Stimulated activated CD4-positive, alpha-beta T cell treated with anti-CD3 and anti-CD28 coated beads, Interleukin-12 subunit alpha, Interleukin-12 subunit beta, amount 100 ng/mL, for 4 hours (primary cell): ENCODE results near the gene CXCR5.
A peak's percentile ranks its signal among the peaks of the same experiment; 100 is the strongest.

ENCODE experiments used
- DNase-seq: peaks from one replicate; pipeline ENCODE4 v3.0.0-alpha.2; 2020

The CXCR5 gene

GRCh38 chr11:118877487-118878162 lies 6.1 kb upstream of the CXCR5 start:
- DNase-seq, result no peak

- DNase-seq, result no peak
Observed at GRCh38 chr11:118878163-118878563, 5.5 kb upstream of the CXCR5 start.

DNA sequence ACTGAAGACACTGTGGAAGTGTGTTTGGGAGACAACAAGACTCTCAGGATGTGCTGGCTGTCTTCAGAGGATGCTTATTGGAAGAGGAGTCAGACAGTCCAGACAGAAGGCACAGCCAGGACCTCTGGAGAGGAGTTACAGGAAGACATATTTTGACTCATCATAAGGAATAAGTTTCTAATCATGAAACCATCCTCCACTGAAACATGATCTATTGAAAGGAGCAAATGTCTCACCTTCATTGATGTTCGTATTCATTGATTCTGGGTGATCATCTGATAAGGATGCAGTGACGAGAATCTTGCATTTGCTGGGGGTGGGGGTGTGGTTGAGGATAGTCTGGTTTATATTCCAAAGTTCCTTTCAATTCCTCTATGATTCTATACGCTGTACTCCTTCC lies 2.5 kb upstream of the CXCR5 start:
- no peak for DNase-seq

GRCh38 chr11:118882491-118882890 lies 1.2 kb upstream of the CXCR5 start:
- no peak for DNase-seq

GRCh38 chr11:118883004-118883367 lies 706 bp upstream of the CXCR5 start:
- no peak for DNase-seq

- no peak for DNase-seq
Observed at GRCh38 chr11:118884875-118885274, 1.2 kb downstream of the CXCR5 start.

DNA sequence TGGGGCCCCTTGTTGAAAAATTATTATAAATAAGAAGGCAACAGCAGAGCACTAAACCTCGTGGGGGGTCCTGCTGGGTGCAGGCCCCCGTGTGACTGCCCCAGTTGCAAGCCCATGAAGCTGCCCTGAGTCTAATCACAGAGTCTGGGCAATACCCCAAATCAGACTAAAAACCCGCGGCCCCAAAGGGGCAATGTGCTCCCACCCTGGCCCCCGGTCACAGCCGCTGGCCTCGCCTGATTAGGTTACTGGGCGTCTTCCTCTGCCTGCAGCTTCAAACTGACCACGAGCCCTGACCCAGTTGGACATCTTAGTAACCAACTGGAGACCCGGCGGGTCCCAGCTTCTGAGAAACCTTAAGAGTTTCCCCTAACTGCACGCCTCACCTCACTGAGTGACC lies 1.6 kb downstream of the CXCR5 start:
- no peak for DNase-seq

DNA sequence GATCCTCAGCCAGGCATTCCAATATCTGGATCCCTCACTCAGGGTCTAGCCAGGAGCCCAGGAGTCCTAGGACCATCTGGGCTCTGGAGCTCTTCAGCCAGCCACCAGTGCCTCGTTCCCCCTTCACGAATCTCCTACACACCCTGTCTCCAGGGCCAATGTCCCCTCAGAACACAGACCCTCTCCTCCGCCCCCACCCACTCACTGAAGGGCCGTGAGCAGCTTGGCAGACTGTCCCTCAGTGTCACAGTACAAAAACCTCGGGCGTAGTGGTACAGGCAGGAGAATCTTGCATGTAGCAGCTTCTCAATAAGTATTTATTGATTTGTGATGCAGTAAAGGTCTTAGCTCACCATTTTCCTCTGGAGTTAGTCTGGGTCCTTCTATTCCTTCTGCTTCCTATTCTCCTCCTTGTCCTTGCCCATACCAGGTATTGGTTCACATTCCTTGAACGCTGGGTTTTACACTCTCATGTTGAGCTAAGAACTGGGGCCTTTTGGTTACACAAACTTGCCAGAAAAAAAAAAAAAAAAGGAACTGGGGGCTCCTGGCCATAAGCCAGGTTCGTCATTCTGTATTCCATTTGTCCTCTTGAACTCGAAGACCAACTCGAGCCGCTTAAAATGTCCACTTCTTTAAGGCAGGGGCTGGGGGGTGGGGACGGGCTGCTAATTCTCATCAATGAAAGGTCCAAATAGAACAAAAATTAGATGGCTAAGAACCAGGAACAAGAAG lies 2.3 kb downstream of the CXCR5 start:
- no peak for DNase-seq

- no peak for DNase-seq
Observed at GRCh38 chr11:118886681-118887111, 3.0 kb downstream of the CXCR5 start.

DNA sequence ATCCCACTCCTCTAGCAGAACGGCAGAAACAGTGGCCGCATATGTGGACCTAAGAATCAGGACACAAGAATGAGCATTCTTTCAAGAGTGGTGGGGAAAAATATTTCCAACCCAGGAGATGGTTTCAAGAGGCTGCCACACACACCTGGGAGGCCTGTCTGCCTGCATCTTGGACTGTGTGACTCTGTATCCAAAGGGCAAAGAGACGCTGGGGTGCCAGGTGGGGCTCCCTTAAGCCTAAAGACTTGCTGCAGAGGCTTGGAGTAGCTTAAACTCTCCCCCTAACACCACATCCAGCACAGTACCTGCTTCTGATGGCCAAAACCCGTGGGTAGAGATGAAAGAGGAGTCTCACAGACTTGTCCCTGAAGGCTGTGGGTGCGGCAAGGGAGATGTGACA lies 3.5 kb downstream of the CXCR5 start:
- no peak for DNase-seq

- no peak for DNase-seq
Observed at GRCh38 chr11:118888398-118888797, 4.7 kb downstream of the CXCR5 start.

GRCh38 chr11:118889797-118890196 lies 6.1 kb downstream of the CXCR5 start:
- DNase-seq, result no peak

- DNase-seq, result no peak
Observed at GRCh38 chr11:118892514-118892913, 8.8 kb downstream of the CXCR5 start.

DNA sequence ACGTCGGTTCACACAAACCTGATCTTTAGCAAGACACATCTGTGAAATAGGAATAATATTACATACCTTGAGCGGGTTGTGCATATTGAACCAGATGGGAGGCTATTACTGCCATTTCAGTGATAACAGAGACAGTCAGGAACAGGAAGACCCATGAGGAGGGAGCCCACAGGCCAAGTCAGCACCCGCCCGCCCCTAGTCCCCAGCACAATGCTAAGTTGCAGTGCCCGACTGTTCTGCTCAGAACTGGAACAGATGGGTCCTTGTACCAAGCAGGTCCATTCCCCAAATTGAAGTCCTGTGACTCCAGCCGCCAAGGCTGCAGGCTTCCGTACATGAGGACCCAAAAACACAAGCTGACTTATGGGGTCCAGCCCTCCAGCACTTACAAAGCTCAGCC lies 9.3 kb downstream of the CXCR5 start:
- DNase-seq, result no peak

DNA sequence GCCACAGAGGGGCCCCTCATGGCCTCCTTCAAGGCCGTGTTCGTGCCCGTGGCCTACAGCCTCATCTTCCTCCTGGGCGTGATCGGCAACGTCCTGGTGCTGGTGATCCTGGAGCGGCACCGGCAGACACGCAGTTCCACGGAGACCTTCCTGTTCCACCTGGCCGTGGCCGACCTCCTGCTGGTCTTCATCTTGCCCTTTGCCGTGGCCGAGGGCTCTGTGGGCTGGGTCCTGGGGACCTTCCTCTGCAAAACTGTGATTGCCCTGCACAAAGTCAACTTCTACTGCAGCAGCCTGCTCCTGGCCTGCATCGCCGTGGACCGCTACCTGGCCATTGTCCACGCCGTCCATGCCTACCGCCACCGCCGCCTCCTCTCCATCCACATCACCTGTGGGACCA lies 10.0 kb downstream of the CXCR5 start:
- no peak for DNase-seq

- DNase-seq, result no peak
Observed at GRCh38 chr11:118894192-118894591, 10.5 kb downstream of the CXCR5 start.

GRCh38 chr11:118895093-118896039 lies 11.7 kb downstream of the CXCR5 start:
- DNase-seq, result peak; percentile 62

DNA sequence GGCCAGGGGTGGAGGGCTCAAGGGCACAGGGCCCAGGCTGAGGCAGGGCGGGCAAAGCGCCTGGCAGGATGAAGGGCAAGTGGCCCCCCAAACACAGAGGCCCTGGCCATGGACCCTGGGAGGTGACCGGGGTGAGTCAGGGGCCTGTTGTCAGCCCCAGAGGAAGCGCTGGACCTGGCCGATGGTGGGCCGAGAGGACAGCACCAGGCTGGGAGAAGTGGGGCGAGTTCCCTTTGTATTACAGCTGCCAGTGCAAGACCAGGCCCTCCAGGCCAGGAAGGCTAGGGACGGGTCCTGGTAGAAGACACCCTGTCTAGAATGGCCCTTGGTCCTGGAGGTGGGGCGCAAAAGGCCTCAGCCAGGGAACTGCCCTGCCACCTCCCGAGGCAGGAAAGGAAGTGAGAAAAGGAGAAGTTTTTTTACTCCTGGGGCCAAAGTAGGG lies 12.8 kb downstream of the CXCR5 start:
- DNase-seq, result no peak

DNA sequence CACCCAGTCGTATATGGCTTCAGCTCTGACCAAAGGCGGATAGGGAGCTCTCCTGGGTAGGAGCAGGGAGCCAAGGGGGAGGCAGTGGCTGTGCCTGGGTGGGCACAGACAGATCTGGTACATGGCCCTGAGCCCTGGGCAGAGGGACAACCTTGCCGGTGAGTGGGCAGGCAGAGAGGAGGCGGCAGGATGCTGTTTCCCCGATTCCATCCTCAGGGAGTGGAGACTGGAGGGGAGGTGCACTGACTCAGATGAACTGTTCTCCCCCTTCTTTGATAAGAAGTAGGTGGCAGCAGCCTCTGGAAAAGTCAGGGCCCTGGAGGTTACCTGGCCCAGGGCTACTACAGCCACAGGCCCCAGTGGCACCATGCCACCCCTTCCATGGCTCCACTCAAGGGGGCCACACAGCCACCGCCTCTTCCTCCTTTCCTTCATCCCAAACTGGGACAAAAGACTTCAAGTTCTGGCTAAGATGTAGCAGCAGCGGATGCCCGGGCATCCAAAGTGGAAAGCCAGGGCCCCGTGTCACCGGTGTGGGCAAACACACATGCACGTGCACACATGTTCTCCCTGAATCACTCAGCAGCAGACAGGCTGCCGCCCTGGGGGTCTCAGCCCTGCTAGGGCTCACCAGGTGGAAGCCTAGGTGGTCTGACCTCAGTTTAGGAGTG lies 13.4 kb downstream of the CXCR5 start:
- DNase-seq, result no peak

GRCh38 chr11:118897721-118898310 lies 14.1 kb downstream of the CXCR5 start:
- DNase-seq, result no peak

DNA sequence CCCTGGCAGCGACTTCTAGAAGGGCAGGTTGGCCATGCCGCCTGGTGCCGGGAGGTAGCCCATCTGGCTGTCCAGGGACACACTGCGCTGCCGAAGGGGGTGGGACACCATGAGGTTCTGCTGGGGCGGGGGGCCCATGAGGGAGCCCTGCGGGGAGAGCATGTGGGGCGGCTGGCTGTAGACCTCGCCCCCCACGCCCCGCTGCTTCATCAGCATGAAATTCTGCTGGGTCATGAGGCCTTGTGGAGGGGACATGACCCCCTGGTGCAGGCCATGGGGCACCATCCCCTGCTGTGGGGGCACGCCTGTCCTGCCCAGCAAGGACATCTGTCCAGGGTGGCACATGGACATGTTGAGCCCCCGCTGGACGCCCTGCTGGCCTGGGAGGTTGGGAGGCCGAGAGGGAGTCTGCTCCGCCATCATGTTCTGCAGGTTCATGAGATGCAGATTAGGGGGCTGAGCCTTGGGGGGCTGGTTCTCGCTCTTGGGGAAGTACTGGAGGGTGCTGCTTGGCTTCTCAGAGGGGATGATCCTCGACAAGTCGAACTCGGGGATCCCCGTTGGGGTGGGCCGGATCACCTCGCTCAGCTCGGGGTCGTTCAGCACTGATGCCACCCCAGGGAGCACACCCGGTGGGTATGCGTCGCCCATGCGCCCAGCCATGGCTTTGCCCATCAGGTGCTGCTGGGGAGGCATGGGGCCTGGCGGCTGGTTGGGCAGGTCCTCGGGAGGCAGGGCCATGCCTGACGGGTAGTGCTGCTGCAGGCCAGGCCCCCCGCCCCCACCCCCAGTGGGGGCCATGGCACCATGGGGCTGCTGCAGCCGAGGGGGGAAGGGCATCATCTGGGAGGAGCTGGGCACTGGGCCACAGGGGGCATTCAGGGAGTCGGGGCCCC lies 15.0 kb downstream of the CXCR5 start:
- DNase-seq, result no peak
